Tibial nerve (tissue), 4 donors: ENCODE measurements around the gene SLC5A2. TPM values are rescaled to one million over a fixed set of nuclear protein-coding genes. Genes with fewer than 3 reads are reported as not detected.

Experiments
- DNase-seq, 2 donors: peaks; one replicate each; pipeline ENCODE4 v3.0.0-alpha.2; 2019; ENCODE audit warnings: low spot score in 2 of 2
- H3K27ac ChIP-seq, 4 donors: fragments of 200-600 bp; sonication (generic) in 3 of 4; one replicate each; pipeline ENCODE4 v1.5.1; 2017 to 2019; ENCODE audit warnings: mild to moderate bottlenecking in 1 of 4
- H3K27me3 ChIP-seq, 2 donors: fragments of 200-600 bp; sonication (generic) in 1 of 2; one replicate each; pipeline versions ENCODE4 v1.5.1 to v1.6.0; 2017 to 2019
- H3K36me3 ChIP-seq, 3 donors: fragments of 200-600 bp; sonication (generic); one replicate each; pipeline ENCODE4 v1.5.1; 2018 to 2019
- H3K4me1 ChIP-seq, 4 donors: fragments of 200-600 bp; sonication (generic) in 3 of 4; one replicate each; pipeline ENCODE4 v1.5.1; 2017 to 2019
- H3K4me3 ChIP-seq, 4 donors: fragments of 200-600 bp; sonication (generic) in 3 of 4; one replicate each; pipeline ENCODE4 v1.5.1; 2017 to 2019; ENCODE audit warnings: mild to moderate bottlenecking in 1 of 4, moderate library complexity in 1 of 4
- H3K9me3 ChIP-seq, 4 donors: fragments of 200-600 bp; sonication (generic) in 3 of 4; one replicate each; pipeline ENCODE4 v1.5.1; 2017 to 2019
- CTCF ChIP-seq, 5 experiments: fragments of 200-600 bp in 3 of 5; fragments of 450-650 bp in 2 of 5; sonication (generic) in 3 of 5; IDR thresholded peaks; one replicate each; pipeline ENCODE4 v1.5.1; 2016 to 2019; ENCODE audit warnings: antibody characterized with exemption in 5 of 5, mild to moderate bottlenecking in 3 of 5, moderate library complexity in 2 of 5
- EP300 ChIP-seq, 2 donors: sonication (generic); formaldehyde crosslinking; IDR thresholded peaks; one replicate each; pipeline ENCODE4 v1.6.1; 2017; ENCODE audit warnings: antibody characterized with exemption in 2 of 2, mild to moderate bottlenecking in 1 of 2
- POLR2A ChIP-seq, 2 donors: fragments of 450-650 bp; IDR thresholded peaks; one replicate each; pipeline ENCODE4 v1.6.1; 2017; ENCODE audit warnings: antibody characterized with exemption in 2 of 2, mild to moderate bottlenecking in 2 of 2, moderate library complexity in 2 of 2
- WGBS, 2 donors: methylation state at CpG; one replicate each; pipeline ENCODE4 v1.1.5; 2018; 5-methylcytosine and 5-hydroxymethylcytosine counted together
- total RNA-seq, 4 donors: library from RNA; depleted of rRNA; stranded (reverse); fragments of >200 nt; gene quantifications; one replicate each; pipeline ENCODE4 v1.1.0, GENCODE V29; 2016

Gene SLC5A2
- total RNA-seq, 4 donors from 2014 or later = not detected

GRCh38 chr16:31487071-31487719, 4.3 kb downstream of the SLC5A2 start:
- Histone ChIP-seq H3K27me3 (no peaks in the 10 kb centered on the region), H3K36me3 (peaks cover 0 to 25% (median 4%) of the 10 kb centered on the region in 3 donors), H3K4me3 (peak overlapping the region; percentile 32 to 81 (median 60)), H3K9me3 (no peaks in the 10 kb centered on the region), H3K27ac (no peak overlapping the region), H3K4me1 (peaks cover 0 to 26% (median 16%) of the 10 kb centered on the region in 4 donors)
- 6 to 9% methylated on average over 37 to 46 of the region's 48 CpGs for WGBS, 2 donors
- no peak for DNase-seq
- no peak for TF ChIP-seq CTCF (IDR thresholded peaks at IDR 0.05)
- TF ChIP-seq EP300 (IDR thresholded peaks at IDR 0.05) = no peak
- no peak for TF ChIP-seq POLR2A (IDR thresholded peaks at IDR 0.05)

GRCh38 chr16:31487720-31488467, 5.0 kb downstream of the SLC5A2 start:
- DNase-seq = no peak
- Histone ChIP-seq H3K27ac (no peak overlapping the region), H3K9me3 (no peaks in the 10 kb centered on the region), H3K27me3 (no peaks in the 10 kb centered on the region), H3K4me3 (peak overlapping the region; percentile 32 to 81 (median 60)), H3K36me3 (peaks cover 0 to 32% (median 4%) of the 10 kb centered on the region in 3 donors), H3K4me1 (peaks cover 0 to 26% (median 16%) of the 10 kb centered on the region in 4 donors)
- no peak for TF ChIP-seq EP300 (IDR thresholded peaks at IDR 0.05)
- TF ChIP-seq POLR2A (IDR thresholded peaks at IDR 0.05) = no peak
- TF ChIP-seq CTCF (IDR thresholded peaks at IDR 0.05) = no peak
- 0 to 10% methylated on average over 8 to 56 of the region's 60 CpGs for WGBS, 2 donors

- H3K4me1 ChIP-seq = peaks cover 0 to 26% (median 16%) of the 10 kb centered on the region in 4 donors
- peak overlapping the region; percentile 32 to 81 (median 60) for H3K4me3 ChIP-seq
- 57 to 67% methylated on average over 32 to 48 of the region's 77 CpGs for WGBS, 2 donors
Observed at GRCh38 chr16:31488468-31489297, 5.8 kb downstream of the SLC5A2 start.

GRCh38 chr16:31489298-31489564, 6.3 kb downstream of the SLC5A2 start:
- Histone ChIP-seq H3K36me3 (peaks cover 0 to 46% (median 4%) of the 10 kb centered on the region in 3 donors), H3K4me1 (peaks cover 0 to 26% (median 16%) of the 10 kb centered on the region in 4 donors), H3K9me3 (no peaks in the 10 kb centered on the region), H3K4me3 (no peak overlapping the region), H3K27ac (no peak overlapping the region), H3K27me3 (no peaks in the 10 kb centered on the region)
- TF ChIP-seq POLR2A (IDR thresholded peaks at IDR 0.05) (no peak), EP300 (IDR thresholded peaks at IDR 0.05) (no peak), CTCF (IDR thresholded peaks at IDR 0.05) (no peak)
- WGBS, 2 donors = 85 to 89% methylated on average over 7 of the region's 7 CpGs
- DNase-seq = no peak

More at GRCh38 chr16:31488468-31489297, 5.8 kb downstream of the SLC5A2 start:
- H3K9me3 ChIP-seq = no peaks in the 10 kb centered on the region
- no peak for DNase-seq
- TF ChIP-seq CTCF (IDR thresholded peaks at IDR 0.05) = no peak
- no peak for TF ChIP-seq EP300 (IDR thresholded peaks at IDR 0.05)
- TF ChIP-seq POLR2A (IDR thresholded peaks at IDR 0.05) = no peak
- no peak overlapping the region for H3K27ac ChIP-seq
- no peaks in the 10 kb centered on the region for H3K27me3 ChIP-seq
- H3K36me3 ChIP-seq = peaks cover 0 to 40% (median 4%) of the 10 kb centered on the region in 3 donors
